ENCODE measurements around the gene GNE. TPM values are rescaled to one million over a fixed set of nuclear protein-coding genes. Genes with fewer than 3 reads are reported as not detected.
"Not testable (repeated sequence)": the region's sequence is repeated elsewhere in the genome, so short reads cannot be mapped to it uniquely, and the experiment has no call there.

Gene GNE
- total and polyA plus RNA-seq, 2 of the 13 experiments (the other 11 are each of a cell fraction or from before 2014, with no cell fraction given): 16.1 to 24.1 TPM

DNA sequence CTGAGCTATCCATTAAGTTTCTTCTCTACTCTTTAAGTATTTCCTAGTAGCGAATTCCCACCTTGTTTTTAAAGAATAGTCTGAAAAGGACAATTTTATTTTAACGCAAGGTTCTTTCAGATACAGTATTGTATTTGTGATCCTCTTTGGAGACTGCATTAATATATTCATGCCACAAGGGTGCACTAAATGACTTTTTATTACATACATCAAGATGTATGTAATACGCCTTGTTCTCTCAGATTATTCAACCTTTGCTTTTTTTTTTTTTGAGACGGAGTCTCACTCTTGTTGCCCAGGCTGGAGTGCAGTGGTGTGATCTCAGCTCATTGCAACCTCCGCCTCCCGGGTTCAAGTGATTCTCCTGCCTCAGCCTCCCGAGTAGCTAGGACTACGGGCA lies 10.2 kb downstream of the GNE start:
- TF ChIP-seq, protein P1, sequence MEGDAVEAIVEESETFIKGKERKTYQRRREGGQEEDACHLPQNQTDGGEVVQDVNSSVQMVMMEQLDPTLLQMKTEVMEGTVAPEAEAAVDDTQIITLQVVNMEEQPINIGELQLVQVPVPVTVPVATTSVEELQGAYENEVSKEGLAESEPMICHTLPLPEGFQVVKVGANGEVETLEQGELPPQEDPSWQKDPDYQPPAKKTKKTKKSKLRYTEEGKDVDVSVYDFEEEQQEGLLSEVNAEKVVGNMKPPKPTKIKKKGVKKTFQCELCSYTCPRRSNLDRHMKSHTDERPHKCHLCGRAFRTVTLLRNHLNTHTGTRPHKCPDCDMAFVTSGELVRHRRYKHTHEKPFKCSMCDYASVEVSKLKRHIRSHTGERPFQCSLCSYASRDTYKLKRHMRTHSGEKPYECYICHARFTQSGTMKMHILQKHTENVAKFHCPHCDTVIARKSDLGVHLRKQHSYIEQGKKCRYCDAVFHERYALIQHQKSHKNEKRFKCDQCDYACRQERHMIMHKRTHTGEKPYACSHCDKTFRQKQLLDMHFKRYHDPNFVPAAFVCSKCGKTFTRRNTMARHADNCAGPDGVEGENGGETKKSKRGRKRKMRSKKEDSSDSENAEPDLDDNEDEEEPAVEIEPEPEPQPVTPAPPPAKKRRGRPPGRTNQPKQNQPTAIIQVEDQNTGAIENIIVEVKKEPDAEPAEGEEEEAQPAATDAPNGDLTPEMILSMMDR (CRISPR knock-in tag; IDR thresholded peaks at IDR 0.05): peak; percentile 39; the same call in 1 of the 2 replicates
- TF ChIP-seq STAG1 (CRISPR knock-in tag; IDR thresholded peaks at IDR 0.05): peak; percentile 67
- TF ChIP-seq, protein P2, sequence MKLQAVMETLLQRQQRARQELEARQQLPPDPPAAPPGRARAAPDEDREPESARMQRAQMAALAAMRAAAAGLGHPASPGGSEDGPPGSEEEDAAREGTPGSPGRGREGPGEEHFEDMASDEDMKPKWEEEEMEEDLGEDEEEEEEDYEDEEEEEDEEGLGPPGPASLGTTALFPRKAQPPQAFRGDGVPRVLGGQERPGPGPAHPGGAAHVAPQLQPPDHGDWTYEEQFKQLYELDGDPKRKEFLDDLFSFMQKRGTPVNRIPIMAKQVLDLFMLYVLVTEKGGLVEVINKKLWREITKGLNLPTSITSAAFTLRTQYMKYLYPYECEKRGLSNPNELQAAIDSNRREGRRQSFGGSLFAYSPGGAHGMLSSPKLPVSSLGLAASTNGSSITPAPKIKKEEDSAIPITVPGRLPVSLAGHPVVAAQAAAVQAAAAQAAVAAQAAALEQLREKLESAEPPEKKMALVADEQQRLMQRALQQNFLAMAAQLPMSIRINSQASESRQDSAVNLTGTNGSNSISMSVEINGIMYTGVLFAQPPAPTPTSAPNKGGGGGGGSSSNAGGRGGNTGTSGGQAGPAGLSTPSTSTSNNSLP (IDR thresholded peaks at IDR 0.05; ENCODE audit: low read depth, low read length): peak; percentile 55; the same call in 1 of the 2 replicates
- POLR2A ChIA-PET: interaction anchor here (1.0 to 1.3 kb wide), 2 partner anchors 11 to 72 kb away, joined by 3 to 4 read pairs; no protein-coding TSS in a partner anchor
- peak; percentile 69 for ATAC-seq

More for the DNA sequence above, 10.2 kb downstream of the GNE start:
- Histone ChIP-seq H3K4me1 (ENCODE audit: insufficient read depth, low read length) (peaks cover 11% of the 10 kb centered on the region), H3K36me3 (replicated peaks in 1 of 2; ENCODE audit: control insufficient read depth in 1 of 2, insufficient read depth in 2 of 2, low read length in 2 of 2) (peaks cover 0 to 27% of the 10 kb centered on the region in 2 experiments; a peak in 4 of 5 replicates), H3K79me2 (ENCODE audit: insufficient read depth, low read length) (peaks cover 20% of the 10 kb centered on the region)
- not testable (repeated sequence) for H4K20me1 ChIP-seq (ENCODE audit: insufficient read depth, low read length); FAIRE-seq; H2AFZ ChIP-seq (ENCODE audit: low read length); H3K27ac ChIP-seq (ENCODE audit: extremely low read length, insufficient read depth, low read length); H3K9ac ChIP-seq (ENCODE audit: insufficient read depth, low read depth, low read length); H3K27me3 ChIP-seq (ENCODE audit: control insufficient read depth in 1 of 2, insufficient read depth in 2 of 2, low read length in 2 of 2); H3K4me3 ChIP-seq (replicated peaks in 1 of 3; ENCODE audit: insufficient read depth in 1 of 3, low read depth in 2 of 3, low read length in 3 of 3); BruUV-seq (replicated peaks); H3K9me3 ChIP-seq (ENCODE audit: low read length); H3K4me2 ChIP-seq (ENCODE audit: low read depth, low read length)
- WGBS (ENCODE audit: low lambda C conversion rate): 81% methylated on average over 8 of the region's 8 CpGs
- CTCF ChIA-PET (ENCODE audit: low intra/inter-chr PET ratio, low total read pairs): interaction anchor here (4.7 kb wide), 1 partner anchor 81 kb away, joined by 49 read pairs; no protein-coding TSS in a partner anchor
- peak; percentile 44 for DNase-seq (ENCODE audit: low spot score)
- intact Hi-C loops (cut with micrococcal nuclease; ENCODE audit: unreplicated experiment) (loop anchor here (1.0 kb wide), 1 partner anchor 81 kb away; no protein-coding TSS in a partner anchor), in situ Hi-C loops (cut with HindIII; ENCODE audit: extremely low pct_ligation_motif_present, low pct_unique_long_range_greater_than_20kb) (loop anchor here (5.0 kb wide), 1 partner anchor 79 kb away; no protein-coding TSS in a partner anchor)
